CD4-positive, alpha-beta T cell treated with Interleukin-15 for 4 hours (primary cell): Measurements from ENCODE around the gene UBALD2.
"Not testable (repeated sequence)": the region's sequence is repeated elsewhere in the genome, so short reads cannot be mapped to it uniquely, and the experiment has no call there.

Experiments used
- DNase-seq: peaks from one replicate; pipeline ENCODE4 v3.0.0-alpha.2; 2020; ENCODE audit warnings: low spot score

UBALD2 gene

DNA sequence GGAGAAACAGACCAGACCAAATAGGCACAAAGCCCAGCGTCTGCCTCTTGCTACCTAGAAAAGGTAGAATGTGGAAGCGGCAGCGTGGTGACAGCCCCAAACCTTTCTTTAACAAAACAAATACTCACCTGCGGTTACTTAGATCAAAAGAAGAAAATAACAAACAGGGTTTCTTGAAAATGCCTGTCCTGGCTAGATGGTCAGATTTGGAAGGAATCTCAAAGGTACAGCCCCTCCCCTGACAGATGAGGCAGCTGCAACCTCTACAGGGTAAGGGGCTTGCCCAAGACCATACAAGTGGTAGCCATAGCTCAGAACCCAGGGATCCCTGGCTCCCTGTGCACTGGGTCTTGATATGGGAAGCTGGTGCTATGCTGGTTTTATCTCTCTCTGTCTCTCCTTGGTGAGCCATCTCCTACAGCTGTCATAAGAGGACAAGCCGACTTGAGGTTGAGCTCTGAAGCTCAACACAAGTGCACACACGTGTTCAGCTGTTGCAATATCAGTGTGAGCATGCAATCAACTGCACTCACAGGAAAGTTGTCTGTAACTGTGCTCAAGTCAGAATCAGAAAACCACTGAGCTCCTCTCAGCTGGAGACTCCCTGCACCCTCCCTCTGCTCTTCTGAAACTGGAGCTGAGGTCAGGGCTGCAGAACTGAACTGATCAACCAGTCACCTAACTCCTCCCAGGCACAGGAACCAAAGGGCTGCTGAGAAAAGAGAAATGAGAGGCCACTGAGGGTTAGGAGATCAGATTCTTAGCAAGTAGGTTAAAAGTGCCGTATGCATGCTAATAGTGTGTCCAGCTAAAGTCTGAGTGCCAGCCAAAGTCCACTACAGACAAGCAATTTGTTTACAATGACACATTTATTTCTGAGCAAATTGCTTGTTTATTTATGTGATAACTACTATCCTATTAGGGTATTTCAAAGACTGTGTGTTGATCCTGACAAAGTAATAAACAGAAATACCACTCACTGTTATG is 18.8 kb upstream of the UBALD2 start:
- peak; percentile 48 for DNase-seq

DNA sequence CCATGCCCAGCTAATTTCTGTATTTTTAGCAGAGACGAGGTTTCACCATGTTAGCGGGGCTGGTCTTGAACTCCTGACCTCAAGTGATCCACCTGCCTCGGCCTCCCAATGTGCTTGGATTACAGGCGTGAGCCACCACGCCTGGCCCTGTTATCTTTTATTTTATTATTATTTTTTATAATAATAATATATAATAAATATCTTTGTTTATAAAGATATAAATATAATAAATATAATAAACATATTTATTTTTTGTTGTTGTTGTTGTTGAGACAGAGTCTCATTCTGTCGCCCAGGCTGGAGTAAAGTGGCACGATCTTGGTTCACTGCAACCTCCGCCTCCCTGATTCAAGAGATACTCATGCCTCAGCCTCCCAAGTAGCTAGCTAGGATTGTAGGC is 17.8 kb upstream of the UBALD2 start:
- DNase-seq: no peak

DNA sequence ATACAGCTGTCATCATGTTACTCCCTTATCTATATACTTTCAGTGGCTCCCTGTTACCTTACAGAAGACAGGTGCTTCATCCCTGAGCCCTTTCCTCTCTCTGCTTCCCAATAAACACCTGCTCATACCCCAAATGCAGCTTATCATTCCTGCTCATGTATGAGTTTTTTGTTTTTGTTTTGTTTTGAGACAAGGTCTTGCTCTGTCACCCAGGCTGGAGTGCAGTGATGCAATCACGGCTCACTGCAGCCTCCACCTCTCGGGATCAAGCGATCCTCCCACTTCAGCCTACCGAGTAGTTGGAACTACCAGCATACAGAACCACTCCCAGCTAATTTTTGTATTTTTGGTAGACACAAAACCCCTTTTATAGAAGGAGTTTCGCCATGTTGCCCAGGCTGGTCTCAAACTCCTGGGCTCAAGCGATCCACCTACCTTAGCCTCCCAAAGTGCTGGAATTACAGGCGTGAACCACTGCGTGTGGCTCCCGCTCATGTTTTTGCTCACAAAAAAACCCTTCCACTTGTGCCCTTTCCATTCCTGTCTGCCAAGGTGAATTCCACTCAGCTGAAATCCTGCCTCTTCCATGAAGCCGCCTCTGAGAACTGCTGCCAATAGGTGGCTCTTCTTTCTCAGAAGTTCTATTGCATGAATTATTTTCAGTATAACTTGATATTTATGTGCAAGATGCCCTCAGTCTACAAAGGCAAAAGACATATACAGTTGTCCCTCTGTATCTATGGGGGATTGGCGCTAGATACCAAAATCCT is 16.9 kb upstream of the UBALD2 start:
- no peak for DNase-seq

- DNase-seq: no peak
These were observed 15.0 kb upstream of the UBALD2 start for GRCh38 chr17:76250141-76250540.

DNA sequence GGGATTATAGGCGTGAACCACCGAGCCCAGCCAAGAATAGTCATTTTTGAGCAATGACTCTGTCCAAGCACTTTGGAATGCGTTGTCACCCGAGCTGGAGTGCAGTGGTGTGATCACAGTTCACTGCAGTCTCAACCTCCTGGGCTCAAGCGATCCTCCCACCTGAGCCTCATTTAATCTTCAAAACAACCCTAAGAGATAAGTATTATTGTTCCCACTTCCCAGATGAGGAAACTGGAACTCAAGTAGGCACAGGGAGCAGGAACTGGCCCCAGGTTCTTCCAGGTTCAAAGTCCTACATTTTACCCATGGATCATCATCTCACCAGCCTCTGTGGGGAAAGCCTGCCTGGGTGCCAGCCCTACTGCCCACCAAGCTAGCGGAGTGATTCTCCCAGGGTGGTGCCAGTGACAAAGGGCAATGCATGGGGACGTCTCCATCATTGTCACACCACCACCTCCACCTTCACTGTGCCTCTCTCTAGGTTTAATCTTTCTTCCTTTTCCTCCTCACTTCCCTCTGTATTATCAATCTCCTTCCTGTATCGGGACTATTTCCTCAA is 13.6 kb upstream of the UBALD2 start:
- no peak for DNase-seq

DNA sequence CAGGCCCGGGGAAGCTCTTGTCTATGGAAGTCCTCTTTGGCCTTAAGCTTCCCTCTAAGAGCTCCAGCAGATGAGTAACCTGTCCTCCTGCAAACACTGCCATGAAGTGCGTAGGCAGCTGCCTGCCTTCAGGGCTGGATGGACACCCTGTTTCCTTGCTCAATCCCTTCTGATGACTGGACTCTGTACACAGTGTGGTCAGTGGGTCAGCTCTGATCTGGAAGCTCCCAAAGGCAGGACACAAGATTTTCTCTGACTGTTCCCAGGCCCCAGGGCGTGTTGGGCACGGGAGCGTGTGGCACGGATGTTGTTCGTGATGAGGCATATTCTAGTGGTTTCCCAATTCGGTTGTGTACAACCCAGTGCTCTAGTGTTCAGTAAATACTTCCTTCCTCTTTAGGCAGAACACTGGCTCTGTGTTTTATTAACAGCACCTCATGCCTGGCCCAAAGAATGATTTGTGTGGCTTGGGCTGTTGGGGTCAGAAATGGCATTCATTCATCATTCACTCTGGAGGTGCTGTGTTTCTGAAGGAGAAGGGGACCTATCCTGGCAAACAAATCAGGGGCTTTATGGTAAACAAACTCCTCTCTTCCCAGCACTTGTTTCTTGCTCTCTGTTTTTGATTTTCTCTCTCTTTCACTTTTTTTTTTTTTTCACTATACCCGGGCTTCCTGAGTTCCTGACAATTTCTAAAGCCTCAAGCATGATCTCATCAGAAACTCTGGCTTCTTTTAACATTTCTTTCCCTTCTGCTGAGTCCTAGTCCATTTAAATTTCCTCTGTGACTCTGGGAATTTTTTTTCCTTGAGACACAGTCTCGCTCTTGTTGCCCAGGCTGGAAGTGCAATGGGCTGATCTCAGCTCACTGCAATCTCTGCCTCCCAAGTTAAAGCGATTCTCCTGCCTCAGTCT is 12.9 kb upstream of the UBALD2 start:
- DNase-seq: peak; percentile 44

- not testable (repeated sequence) for DNase-seq
These were observed 12.0 kb upstream of the UBALD2 start for GRCh38 chr17:76252967-76253766.

- DNase-seq: no peak
These were observed 11.3 kb upstream of the UBALD2 start for GRCh38 chr17:76253841-76254240.

DNA sequence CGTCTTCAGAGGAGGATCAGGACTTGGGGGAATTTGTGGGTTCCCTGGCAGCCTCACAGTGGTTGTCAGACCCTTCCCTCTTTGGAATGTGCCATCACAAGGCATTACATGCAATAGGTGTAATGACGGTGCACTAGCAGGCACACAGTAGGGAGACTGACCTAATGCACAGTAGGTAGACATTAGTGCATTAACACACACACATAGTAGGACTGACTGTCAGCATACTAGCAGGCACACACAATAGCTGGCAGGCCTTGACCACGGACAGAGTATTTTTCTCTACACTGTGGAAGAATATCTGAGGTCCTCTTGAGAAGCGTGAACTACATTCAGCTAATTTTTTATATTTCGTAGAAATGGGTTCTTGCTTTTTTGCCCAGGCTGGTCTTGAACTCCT is 10.9 kb upstream of the UBALD2 start:
- DNase-seq: no peak

GRCh38 chr17:76255801-76256429 is 9.2 kb upstream of the UBALD2 start:
- DNase-seq: no peak

GRCh38 chr17:76256430-76257050 is 8.6 kb upstream of the UBALD2 start:
- DNase-seq: peak; percentile 45

DNA sequence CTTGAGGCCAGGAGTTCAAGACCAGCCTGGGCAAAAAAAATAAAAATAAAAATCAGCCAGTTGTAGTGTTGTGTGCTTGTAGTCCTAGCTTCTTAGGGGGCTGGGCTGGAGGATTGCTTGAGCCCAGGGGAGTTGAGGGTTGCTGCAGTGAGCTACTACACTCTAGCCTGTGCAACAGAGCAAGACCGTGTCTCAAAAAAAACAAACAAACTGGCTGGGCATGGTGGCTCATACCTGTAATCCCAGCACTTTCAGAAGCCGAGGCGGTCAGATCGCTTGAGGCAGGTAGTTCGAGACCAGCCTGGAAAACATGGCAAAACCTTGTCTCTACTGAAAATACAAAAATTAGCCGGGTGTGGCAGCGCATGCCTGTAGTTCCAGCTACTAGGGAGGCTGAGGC is 4.9 kb upstream of the UBALD2 start:
- no peak for DNase-seq

DNA sequence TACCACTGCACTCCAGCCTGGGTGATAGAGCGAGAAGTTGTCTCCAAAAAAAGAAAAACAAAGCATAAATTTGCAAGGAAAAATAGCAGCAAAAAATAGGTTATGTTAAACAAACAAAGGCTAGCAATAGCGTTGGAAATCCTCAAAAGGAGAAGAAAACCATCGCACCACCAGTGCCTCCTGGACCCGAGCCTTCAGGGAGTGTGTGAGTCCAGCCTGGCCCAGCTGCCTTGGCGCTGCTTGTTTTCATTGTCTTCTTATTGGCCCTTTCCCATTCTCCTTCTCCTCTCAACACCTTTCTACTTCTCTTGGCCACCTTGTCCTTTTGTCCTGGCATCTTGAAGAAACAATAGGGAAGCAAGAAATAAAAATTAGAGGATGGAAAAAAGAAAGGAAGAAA is 4.5 kb upstream of the UBALD2 start:
- no peak for DNase-seq

GRCh38 chr17:76261421-76262215 is 3.5 kb upstream of the UBALD2 start:
- no peak for DNase-seq

- no peak for DNase-seq
These were observed 2.3 kb upstream of the UBALD2 start for GRCh38 chr17:76262732-76263344.

DNA sequence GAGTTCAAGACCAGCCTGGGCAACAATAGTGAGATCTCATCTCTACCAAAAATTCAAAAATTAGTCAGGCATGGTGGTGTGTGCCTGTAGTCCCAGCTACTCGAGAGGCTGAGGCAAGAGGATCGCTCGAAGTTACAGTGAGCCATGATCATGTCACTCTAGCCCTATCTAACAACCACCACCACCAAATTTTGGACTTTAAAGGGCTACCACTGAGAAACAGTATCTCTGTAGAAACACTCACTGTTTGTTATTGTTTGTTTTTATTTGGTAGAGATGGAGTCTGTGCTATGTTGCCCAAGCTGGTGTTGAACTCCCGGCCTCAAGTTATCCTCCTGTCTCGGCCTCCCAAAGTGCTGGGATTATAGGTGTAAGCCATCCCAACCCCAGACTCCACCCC is 1.3 kb upstream of the UBALD2 start:
- DNase-seq: no peak

DNA sequence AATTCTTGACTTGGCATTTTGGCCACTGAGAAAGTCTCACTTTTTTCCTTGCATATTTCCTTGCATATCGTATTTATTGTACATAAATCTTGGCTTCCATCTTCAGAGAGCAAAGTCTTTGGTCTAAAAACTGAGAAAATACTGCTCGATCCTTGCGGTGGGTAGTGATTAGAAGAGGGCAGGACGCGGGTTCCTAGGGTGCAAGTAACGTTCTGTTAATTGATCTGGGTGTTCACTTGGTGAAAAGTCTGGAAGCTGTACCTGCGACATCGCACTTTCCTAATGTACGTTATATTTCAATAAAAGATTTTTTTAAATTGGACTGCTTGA is 758 bp upstream of the UBALD2 start:
- no peak for DNase-seq

DNA sequence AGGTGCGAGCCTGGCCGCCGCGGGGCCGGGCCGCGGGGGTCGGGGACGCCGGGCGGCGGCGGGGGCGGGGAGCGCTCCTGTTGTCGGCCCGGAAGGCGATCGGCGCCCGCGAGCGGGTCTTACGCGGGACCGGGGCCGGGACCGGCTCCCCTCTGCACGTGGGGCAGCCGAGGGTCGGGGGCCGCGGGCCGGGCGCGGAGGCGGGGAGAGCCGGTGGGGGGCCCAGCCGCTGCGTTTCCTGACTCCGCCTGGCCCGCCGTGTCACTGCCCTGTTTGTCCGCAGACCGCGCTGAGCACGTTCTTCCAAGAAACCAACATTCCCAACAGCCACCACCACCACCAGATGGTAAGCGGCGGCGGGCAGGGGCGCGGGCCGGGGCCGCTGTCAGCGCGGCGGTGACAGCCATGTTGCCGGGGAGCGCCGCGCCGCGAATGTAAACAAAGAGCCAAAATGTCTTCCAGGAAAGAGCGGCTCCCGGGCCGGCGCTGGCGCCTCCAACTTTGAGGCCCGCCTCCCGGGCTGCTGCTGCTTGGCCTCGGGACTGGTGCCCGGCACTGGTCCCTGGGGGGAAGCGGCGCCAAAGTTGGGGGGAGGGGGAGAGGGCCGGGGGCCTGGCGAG is 586 bp downstream of the UBALD2 start:
- peak; percentile 68 for DNase-seq
